NT2/D1 (cell line): ENCODE measurements around the gene TSR3.

Experiments
- SUZ12 ChIP-seq: IDR thresholded peaks from 2 replicates; pipeline ENCODE4 v1.6.1; 2011; ENCODE audit not compliant: insufficient read length, insufficient read depth; ENCODE audit errors: extremely low read depth
- YY1 ChIP-seq: IDR thresholded peaks from 2 replicates; pipeline ENCODE4 v1.6.1; 2011; ENCODE audit not compliant: insufficient read length, insufficient read depth

DNA sequence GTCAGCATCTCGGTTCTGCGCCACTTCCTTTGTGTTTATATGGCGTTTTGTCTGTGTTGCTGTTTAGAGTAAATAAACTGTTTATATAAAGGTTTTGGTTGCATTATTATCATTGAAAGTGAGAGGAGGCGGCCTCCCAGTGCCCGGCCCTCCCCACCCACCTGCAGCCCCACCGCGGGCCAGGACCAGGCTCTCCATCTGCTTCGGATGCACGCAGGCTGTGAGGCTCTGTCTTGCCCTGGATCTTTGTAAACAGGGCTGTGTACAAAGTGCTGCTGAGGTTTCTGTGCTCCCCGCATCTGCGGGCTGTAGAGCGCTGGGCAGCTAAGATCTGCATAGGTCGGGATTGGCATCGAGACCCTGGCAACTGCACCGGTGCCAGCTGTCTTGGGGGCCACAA lies 26.4 kb downstream of the TSR3 start:
- TF ChIP-seq YY1 (no peak), SUZ12 (no peak)
